ENCODE results near the gene NMNAT3.
"Not testable (repeated sequence)": the region's sequence is repeated elsewhere in the genome, so short reads cannot be mapped to it uniquely, and the experiment has no call there.

Gene NMNAT3

GRCh38 chr3:139633511-139633910, 44.3 kb downstream of the NMNAT3 start:
- no peak for DNase-seq

DNA sequence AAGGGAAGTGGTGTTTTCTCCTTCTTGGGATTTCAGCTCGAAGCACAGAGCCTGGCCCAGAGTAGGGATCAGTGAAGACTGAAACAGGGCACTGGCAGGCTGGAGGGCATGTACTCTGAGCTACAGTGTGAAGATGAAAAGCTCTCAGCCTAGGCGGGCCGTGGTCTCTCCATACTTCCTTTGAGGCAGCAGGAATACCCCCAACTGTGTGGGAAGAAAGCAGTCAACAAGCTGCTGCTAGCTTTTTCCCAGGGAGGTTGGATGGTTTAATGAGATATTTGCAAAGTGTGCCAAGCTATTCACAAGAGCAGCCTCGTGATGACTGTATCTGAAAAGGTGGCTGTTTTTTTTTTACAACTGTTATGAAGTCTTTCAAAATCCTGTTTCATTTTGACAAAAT, 47.2 kb downstream of the NMNAT3 start:
- no peak for DNase-seq

DNA sequence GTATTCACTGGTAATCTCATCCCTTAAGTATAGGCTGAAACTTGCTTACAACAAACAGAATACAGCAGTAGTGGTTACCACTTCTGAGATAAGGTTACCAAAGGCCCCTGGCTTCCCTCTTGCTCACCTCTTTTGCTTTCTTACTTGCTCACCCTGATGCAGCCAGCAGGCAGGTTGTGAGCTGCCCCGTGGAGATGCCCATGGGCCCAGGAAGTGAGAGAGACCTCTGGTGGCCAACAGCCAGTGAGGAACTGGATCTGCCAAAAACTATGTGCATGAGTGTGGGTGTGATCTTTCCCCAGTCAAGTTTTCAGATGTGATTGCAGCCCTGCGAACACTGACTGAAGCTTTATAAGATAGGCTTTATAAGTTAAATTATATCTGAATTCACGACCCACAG, 48.7 kb downstream of the NMNAT3 start:
- DNase-seq, result no peak

GRCh38 chr3:139627759-139628158, 50.0 kb downstream of the NMNAT3 start:
- no peak for DNase-seq

GRCh38 chr3:139620438-139620837, 57.3 kb downstream of the NMNAT3 start:
- no peak for DNase-seq

DNA sequence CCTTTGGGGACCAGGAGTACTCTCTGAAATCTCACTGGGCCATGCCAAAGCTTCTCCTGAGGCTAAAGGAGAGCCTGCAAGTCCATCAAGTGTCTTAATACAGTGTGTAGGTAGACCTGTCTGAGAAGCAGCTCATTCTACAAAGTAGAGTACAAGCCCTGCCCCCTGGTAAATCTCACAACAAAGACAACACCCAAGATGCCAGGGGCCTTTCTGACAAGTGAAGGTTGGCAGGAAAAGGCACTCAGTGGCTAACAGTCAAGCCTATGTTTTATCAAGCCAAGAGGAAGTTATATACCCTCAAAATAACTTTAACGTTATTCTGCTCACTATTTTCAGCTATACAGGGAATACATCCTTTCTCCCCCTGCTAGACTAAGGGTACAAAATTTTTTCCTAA, 58.3 kb downstream of the NMNAT3 start:
- DNase-seq, result no peak

- no peak for DNase-seq
Measured at GRCh38 chr3:139617672-139618268, 60.0 kb downstream of the NMNAT3 start.

GRCh38 chr3:139611528-139611927, 66.2 kb downstream of the NMNAT3 start:
- DNase-seq, result no peak

DNA sequence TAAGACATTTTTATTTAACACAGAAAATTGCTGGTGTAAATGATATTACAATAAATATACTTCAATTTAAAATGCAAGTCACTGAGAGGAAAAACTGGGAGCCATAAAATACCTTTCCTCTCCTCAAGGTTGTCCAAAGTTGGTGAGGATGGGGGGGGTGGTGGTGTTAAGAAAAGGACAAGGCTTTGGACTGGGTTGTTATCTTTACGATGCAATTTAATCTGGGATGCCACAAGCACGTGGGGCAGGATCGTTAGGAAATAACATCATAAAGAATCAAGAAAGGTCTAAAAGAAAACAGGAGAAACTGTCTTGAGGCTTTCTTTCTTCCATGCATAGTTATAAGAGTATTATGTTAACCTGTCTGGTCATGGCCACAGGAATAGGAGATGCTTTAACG, 66.9 kb downstream of the NMNAT3 start:
- DNase-seq, result no peak

- no peak for DNase-seq
Measured at GRCh38 chr3:139608924-139609323, 68.8 kb downstream of the NMNAT3 start.

DNA sequence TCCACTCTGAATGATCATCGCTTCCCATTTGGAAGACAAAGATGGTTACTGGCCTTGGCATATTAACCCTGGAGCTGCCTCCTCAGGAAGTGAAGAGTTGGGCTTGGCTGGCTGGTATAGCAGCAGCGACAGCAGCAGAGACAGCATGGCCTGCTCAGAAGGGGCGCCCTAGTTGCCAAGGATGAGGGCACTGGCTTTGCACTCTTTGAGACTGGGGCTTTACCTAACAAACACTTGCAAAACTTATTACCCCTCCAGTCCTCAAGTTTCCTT, 69.7 kb downstream of the NMNAT3 start:
- no peak for DNase-seq

DNA sequence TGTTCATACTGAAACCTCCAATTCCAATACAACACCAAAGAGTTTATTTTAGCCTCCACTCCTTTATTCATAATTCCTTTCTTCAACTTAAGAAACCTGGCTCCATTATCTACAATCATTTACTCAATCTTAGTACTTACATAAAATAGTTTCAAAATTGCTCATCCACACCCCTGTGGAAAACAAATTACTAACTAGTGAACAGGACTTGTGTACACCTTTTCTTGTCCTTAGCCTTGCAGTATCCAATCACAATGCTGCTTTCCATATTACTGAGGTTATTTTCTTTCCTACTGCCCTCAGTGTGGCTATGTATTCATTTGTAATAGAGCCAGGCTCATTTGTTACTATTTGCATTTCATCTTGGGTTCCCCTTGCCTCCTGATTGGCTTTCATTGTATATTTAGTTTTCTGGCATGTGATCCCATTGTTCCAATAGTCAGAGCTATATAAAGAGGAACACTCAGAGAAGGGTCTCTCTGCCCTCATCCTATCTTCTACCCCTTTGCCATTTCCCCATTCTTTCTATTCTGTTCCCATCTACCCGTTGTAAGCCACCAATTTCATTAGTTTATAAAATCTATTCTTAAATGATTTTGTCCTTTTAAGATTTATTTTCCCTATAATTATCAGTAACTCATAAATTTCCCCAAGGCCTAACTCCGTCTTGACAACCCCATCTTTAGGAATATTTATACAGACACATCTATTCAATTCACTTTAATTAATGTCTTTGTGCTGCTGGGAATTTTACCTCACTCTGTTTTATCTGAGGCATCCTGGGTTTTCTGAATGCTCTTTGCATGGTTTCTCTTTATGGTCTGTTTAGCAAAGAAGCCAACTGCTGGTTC, 70.3 kb downstream of the NMNAT3 start:
- no peak for DNase-seq

DNA sequence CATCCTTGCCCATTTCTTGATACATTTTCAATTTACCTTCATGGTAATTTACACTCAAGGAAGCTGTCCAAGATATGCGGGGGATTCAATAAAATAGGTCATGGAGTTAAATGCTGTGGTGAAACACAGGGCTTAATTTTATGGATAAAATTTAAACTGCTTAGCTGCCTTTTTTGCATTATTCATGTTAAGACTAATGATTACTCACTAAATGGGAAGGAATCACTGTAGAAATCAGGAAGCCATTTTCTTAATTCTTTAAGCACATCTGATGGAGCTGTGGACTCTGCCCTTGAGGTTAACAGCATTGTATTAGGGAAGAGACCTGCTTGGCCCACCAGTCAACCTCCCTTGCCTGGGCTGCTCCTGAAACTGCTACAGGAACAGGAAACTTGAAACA, 75.8 kb downstream of the NMNAT3 start:
- DNase-seq, result no peak

DNA sequence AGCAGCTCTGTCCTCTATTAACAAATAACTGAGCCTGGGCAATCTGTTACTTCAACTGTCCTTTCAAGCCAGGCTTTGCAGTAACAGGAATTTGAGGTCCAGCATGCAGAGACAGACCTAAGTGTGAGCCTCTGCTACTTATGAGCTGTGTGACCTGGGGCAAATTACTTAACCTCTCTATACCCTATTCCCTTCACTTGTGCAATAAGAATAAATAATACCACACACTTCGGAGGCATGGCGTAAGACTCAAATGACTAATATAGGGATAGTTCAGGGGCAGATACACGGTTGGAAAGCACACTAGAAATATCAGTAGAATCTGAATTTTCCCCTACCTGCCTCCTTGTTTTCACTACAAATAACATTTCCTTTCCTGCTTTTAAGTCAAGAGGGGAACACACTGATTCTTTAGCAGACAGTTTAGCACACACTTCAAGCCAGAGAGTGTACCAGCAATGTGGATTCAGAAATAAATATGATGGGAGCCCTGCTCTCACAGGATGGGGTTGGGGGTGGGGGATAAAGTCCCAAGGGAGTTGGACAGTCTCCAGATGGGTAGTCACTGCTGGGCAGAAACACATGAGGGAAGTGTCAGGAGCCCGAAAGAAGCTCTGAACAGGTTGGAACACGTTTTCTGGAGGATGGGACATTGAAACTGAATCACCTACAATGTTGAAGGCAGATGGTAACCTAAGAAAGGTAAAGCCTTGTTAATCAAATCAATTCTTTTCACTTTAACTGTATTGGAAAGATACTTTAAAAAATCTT, 76.4 kb downstream of the NMNAT3 start:
- DNase-seq, result no peak

DNA sequence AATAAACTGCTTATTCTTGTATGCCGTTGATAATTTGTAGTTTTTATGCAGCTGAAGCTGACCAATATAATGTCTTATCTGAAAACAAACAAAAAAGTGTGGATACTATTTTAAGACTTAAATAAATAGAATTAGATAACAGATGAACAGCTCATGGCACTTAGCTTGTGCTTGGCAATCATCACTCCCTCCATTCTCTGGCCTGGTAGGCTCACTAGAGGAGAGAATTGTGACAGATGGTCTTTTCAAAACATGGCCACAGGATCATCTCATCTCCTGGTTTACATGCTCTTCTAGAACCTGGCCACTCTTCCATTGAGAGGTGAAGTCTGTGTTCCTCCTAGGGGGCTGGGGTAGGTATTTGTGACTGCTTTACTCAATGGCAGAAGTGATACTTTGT, 79.8 kb downstream of the NMNAT3 start:
- DNase-seq, result no peak

DNA sequence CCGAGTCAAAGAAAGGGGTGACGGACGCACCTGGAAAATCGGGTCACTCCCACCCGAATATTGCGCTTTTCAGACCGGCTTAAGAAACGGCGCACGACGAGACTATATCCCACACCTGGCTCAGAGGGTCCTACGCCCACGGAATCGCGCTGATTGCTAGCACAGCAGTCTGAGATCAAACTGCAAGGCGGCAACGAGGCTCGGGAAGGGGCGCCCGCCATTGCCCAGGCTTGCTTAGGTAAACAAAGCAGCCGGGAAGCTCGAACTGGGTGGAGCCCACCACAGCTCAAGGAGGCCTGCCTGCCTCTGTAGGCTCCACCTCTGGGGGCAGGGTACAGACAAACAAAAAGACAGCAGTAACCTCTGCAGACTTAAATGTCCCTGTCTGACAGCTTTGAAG, 86.6 kb downstream of the NMNAT3 start:
- DNase-seq, result not testable (repeated sequence)

GRCh38 chr3:139588450-139588849, 89.3 kb downstream of the NMNAT3 start:
- no peak for DNase-seq

DNA sequence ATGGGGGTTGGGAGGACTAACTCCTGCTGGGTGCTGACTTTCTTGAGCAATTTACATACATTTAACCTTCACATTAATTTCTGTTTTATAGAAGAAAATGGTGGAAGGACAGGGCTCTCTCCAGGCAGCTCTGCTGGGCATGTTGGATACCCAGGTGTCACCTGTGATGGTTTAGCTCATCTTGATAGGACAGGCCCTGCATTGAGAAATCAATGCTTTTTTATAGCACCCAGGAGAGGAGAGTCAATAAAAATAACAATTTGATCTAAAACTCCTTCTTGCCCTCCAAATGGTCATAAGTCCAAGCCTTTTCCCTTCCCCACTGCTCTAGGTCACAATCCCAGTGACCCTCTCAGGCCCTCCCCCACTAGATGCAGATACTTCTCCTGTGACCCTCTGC, 90.0 kb downstream of the NMNAT3 start:
- DNase-seq, result no peak

DNA sequence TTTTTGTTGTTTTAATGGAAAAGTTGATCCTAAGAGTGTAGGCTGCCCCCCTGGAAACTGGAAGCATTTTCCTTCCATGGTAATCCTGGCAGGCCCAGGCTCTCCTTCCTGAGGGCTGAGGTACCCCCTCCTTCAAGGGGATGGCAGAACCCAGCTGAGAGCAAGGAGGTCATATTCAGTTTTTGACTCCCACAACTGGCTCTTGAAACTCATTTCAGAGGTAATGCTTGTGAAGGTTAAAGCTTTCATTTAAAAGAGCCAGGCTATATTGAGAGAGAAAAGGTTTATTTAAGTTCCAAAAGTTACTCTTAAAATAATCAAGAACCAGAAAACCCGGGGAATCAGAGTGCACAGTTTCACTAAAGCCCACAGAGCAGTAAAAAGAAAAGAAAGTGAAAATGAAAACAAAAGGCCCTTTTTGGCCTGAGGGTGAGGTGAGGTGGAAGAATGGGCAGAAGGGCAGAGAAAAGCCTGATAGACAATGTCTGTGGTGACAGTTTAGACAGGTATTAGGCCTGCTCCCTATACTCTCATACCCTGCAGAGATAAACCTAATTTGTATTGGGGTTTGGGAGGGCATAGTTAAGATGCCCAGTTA, 91.3 kb downstream of the NMNAT3 start:
- no peak for DNase-seq

- no peak for DNase-seq
Measured at GRCh38 chr3:139585820-139586219, 92.0 kb downstream of the NMNAT3 start.

GRCh38 chr3:139583651-139584050, 94.1 kb downstream of the NMNAT3 start:
- DNase-seq, result not testable (repeated sequence)

GRCh38 chr3:139578783-139579182, 99.0 kb downstream of the NMNAT3 start:
- no peak for DNase-seq

GRCh38 chr3:139577909-139578308, 99.9 kb downstream of the NMNAT3 start:
- no peak for DNase-seq

- DNase-seq, result no peak
Measured at GRCh38 chr3:139577346-139577745, 100.4 kb downstream of the NMNAT3 start.
